M059J (cell line): ENCODE measurements around the gene ARL6IP6. TPM values are rescaled to one million over a fixed set of nuclear protein-coding genes. Genes with fewer than 3 reads are reported as not detected.

Experiments
- DNase-seq: peaks from one replicate; pipeline ENCODE4 v3.0.0-alpha.2; 2012; ENCODE audit warnings: low read depth
- total RNA-seq: library from RNA; depleted of rRNA; stranded (reverse); fragments of >200 nt; shearing (Covaris generic); gene quantifications from 2 replicates; pipeline ENCODE4 v1.2.3, GENCODE V29; 2014; rRNA removed

ARL6IP6 gene
- total RNA-seq, 1 experiment from 2014 or later: 53.6 TPM

- no peak for DNase-seq
Measured at GRCh38 chr2:152804687-152805408, 86.4 kb downstream of the ARL6IP6 start.

DNA sequence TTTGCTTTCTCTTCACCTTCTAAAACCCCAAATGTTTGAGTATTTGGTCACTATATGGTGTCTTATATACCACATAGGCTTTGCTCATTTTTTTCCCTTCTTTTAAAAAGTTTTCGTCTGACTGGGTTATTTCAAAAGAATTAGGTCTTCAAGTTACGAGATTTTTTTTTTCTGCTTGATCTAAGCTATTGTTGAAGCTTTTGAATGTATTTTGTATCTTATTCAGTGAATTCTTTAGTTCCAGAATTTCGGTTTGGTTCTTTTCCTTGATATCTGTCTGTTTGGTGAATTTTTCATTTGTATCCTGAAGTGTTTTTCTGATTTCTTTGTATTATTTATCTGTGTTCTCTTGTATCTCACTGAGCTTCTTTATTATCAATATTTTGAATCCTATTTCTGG lies 93.5 kb downstream of the ARL6IP6 start:
- DNase-seq: no peak

Other genes with a start within 250 kb of the ARL6IP6 start
- gene PRPF40A, start 1.2 kb upstream of the ARL6IP6 start, total RNA-seq: 103 and 105 TPM in 2 replicates